Activated naive CD8-positive, alpha-beta T cell treated with anti-CD3 and anti-CD28 coated beads for 36 hours (primary cell): Measurements from ENCODE around the gene SURF2. TPM values are rescaled to one million over a fixed set of nuclear protein-coding genes. Genes with fewer than 3 reads are reported as not detected.
"Not testable (repeated sequence)": the region's sequence is repeated elsewhere in the genome, so short reads cannot be mapped to it uniquely, and the experiment has no call there.

Experiments
- DNase-seq: peaks from one replicate; pipeline ENCODE4 v3.0.0; 2021
- H3K27ac Mint-ChIP-seq: one replicate; pipeline ENCODE4 v1.8.0; 2022; ENCODE audit warnings: mild to moderate bottlenecking, moderate library complexity, mixed read lengths
- H3K27me3 Mint-ChIP-seq: one replicate; pipeline ENCODE4 v1.8.0; 2022; ENCODE audit warnings: mild to moderate bottlenecking, mixed read lengths
- H3K36me3 Mint-ChIP-seq: one replicate; pipeline ENCODE4 v1.8.0; 2021; ENCODE audit warnings: mild to moderate bottlenecking, mixed read lengths
- H3K4me1 Mint-ChIP-seq: one replicate; pipeline ENCODE4 v1.8.0; 2021; ENCODE audit warnings: mixed read lengths
- H3K4me3 Mint-ChIP-seq: one replicate; pipeline ENCODE4 v1.8.0; 2022; ENCODE audit warnings: mild to moderate bottlenecking, moderate library complexity, mixed read lengths
- H3K9me3 Mint-ChIP-seq: one replicate; pipeline ENCODE4 v1.8.0; 2022; ENCODE audit warnings: mixed read lengths
- total RNA-seq, 2 experiments: library from RNA; stranded (reverse); gene quantifications; one replicate each; pipeline ENCODE4 v1.2.3, GENCODE V29; 2021

SURF2 gene
- total RNA-seq, 2 experiments from 2014 or later = 30.7 to 32.2 TPM

DNA sequence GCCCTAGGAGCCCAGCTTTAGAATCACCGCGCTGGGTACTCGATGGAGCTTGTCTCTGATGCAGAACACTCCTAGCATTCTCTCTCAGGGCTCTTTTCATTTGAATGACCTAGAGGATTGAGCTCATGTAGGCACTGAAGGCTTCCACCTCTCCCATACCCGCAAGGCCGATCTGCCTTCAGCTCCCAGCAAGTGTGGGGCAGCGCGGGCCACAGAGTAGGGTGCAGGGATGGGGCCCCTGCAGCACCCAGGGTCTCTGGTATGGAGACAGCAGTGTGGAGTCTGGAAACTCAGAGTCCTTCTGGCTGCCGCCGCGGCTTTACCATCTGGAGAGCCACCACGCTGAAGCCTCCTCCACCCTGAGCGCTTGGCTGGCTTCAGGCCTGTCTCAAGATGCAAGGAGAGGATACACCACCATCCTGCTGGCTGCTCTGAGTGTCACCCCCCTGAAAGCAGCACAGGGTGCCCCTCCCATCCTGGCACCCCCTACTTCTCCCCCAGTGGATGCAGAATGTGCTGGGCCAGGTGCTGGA, 32.7 kb downstream of the SURF2 start:
- no peak overlapping the region for H3K27ac Mint-ChIP-seq
- H3K9me3 Mint-ChIP-seq = no peaks in the 10 kb centered on the region
- no peaks in the 10 kb centered on the region for H3K36me3 Mint-ChIP-seq
- no peaks in the 10 kb centered on the region for H3K4me1 Mint-ChIP-seq
- H3K4me3 Mint-ChIP-seq = no peak overlapping the region
- no peak for DNase-seq
- H3K27me3 Mint-ChIP-seq = no peaks in the 10 kb centered on the region

DNA sequence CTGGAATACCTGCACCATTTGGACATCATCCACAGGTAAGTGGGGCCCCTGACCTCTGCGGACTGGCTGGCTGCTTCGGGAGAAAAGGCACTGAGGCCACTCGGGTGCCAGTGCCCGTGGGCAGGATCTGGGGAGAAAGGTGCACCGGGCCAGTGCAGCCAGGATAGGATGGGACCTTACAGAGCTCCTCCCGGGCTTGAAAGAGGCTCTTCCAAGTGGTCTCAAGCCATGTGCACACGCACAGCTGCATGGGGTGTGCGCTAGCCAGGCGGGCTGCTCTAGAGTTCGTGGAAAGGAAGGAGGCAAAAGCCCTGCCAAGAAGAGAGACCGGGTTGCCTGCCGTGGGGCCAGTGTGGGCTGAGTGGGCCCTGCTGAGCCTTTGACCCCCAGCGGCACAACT, 33.2 kb downstream of the SURF2 start:
- no peaks in the 10 kb centered on the region for H3K4me1 Mint-ChIP-seq
- H3K27me3 Mint-ChIP-seq = no peaks in the 10 kb centered on the region
- no peaks in the 10 kb centered on the region for H3K9me3 Mint-ChIP-seq
- no peak overlapping the region for H3K27ac Mint-ChIP-seq
- H3K36me3 Mint-ChIP-seq = no peaks in the 10 kb centered on the region
- no peak for DNase-seq
- no peak overlapping the region for H3K4me3 Mint-ChIP-seq

DNA sequence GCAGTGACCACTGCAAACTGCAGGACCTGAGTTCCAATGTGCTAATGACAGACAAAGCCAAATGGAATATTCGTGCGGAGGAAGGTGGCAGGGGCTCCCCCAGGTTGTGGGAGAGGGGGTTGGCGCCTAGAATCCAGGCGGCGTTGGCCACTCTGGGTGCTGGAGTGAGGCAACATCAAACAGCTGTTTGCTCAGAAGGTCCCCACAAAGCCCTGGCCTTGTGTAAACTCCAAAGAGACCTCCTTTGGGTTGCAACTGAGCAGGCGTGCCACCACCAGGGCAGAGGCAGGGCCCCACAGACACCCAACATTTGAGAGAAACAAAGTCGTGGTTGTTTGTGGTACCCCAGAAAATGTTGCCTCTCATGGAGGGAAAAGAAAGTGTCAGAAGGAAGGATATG, 34.4 kb downstream of the SURF2 start:
- no peaks in the 10 kb centered on the region for H3K36me3 Mint-ChIP-seq
- no peaks in the 10 kb centered on the region for H3K27me3 Mint-ChIP-seq
- DNase-seq = no peak
- H3K27ac Mint-ChIP-seq = no peak overlapping the region
- H3K9me3 Mint-ChIP-seq = no peaks in the 10 kb centered on the region
- H3K4me3 Mint-ChIP-seq = no peak overlapping the region
- H3K4me1 Mint-ChIP-seq = no peaks in the 10 kb centered on the region

DNA sequence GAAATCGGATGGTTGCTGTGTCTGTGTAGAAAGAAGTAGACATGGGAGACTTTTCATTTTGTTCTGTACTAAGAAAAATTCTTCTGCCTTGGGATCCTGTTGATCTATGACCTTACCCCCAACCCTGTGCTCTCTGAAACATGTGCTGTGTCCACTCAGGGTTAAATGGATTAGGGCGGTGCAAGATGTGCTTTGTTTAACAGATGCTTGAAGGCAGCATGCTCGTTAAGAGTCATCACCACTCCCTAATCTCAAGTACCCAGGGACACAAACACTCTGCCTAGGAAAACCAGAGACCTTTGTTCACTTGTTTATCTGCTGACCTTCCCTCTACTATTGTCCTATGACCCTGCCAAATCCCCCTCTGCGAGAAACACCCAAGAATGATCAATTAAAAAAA, 35.1 kb downstream of the SURF2 start:
- H3K27me3 Mint-ChIP-seq, H3K4me1 Mint-ChIP-seq, H3K36me3 Mint-ChIP-seq, H3K9me3 Mint-ChIP-seq, DNase-seq, H3K4me3 Mint-ChIP-seq, H3K27ac Mint-ChIP-seq: not testable (repeated sequence)

DNA sequence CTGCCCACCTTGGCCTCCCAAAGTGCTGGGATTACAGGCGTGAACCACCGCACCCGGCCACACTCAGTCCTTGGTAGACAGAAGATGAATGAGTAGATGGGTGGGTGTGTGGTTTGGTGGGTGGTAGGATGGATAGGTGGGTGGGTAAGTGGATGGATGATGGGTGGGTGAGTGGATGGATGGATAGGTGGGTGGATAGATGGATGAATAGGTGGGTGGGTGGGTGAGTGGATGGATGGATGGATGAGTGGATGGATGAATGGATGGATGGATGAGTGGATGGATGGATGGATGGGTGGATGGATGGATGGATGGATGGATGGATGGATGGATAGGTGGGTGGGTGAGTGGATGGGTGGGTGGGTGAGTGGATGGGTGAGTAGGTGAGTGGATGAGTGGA, 36.0 kb downstream of the SURF2 start:
- H3K4me3 Mint-ChIP-seq, DNase-seq, H3K27me3 Mint-ChIP-seq, H3K36me3 Mint-ChIP-seq, H3K9me3 Mint-ChIP-seq, H3K27ac Mint-ChIP-seq, H3K4me1 Mint-ChIP-seq: not testable (repeated sequence)

DNA sequence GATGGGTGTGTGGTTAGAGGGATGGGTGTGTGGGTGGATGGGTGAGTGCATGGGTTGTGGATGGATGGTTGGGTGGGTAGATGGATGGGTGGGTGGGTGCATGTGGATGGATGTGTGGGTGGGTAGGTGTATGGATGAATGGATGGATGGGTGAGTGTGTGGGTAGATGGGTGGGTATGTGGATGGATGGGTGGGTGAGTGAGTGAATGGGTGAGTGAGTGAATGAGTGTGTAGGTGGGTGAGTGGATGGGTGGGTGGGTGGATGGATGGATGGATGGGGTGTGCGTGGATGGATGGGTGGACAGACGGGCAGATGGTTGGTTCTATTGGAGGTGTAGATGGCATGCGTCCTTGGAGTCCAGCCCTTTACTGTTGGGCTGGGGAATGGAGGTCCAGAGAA, 37.0 kb downstream of the SURF2 start:
- Mint-ChIP-seq H3K9me3 (no peaks in the 10 kb centered on the region), H3K4me1 (no peaks in the 10 kb centered on the region), H3K27me3 (no peaks in the 10 kb centered on the region), H3K27ac (no peak overlapping the region), H3K4me3 (no peak overlapping the region), H3K36me3 (no peaks in the 10 kb centered on the region)
- DNase-seq = no peak

DNA sequence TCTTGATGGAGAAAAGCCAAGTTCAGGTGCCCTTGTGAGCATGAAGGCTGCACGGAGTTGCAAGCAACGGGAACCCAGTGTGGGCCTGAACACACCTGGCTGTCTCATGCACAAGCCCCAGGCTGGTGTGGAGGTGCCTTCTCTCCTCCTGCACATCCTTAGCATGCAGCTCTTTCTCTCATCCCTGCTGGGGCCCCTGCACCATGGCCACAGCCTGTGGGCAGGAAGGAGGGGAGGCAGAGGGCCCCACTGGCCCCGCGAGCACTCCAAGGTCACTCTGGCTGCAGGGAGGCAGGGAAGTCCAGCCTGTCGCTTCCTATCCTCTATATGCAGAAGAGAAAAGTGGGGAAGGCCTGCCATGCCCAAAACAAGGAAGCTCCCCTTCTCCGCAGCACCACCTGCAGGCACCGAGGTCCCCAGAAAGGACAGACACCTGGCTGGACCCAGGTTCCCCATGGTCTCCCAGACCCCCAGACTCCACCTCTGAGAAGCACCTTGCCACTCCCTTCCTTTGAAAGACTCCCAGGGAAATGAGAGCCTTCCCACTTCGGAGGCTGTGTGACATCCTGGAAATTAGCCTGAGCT, 38.4 kb downstream of the SURF2 start:
- no peak for DNase-seq
- H3K4me1 Mint-ChIP-seq = no peaks in the 10 kb centered on the region
- no peaks in the 10 kb centered on the region for H3K9me3 Mint-ChIP-seq
- no peak overlapping the region for H3K27ac Mint-ChIP-seq
- H3K4me3 Mint-ChIP-seq = no peak overlapping the region
- no peaks in the 10 kb centered on the region for H3K36me3 Mint-ChIP-seq
- no peaks in the 10 kb centered on the region for H3K27me3 Mint-ChIP-seq

DNA sequence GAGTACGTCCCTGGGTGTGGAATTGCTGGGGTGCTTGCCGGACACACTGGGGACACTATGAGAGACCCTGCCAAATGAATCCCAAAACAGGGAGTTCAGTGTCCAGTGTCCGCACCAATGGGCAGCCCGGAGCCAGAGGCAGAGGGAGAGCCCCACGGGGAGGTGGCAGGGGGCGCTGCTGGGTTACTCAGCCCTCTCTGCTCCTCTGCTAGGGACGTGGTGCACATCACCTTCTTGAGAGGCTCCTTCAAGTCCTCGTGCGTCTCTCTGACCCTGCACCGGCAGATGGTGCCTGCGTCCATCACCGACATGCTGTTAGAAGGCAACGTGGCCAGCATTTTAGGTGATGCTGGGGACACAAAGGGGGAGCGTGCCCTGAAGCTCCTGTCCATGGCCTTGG, 40.6 kb downstream of the SURF2 start:
- H3K36me3 Mint-ChIP-seq = no peaks in the 10 kb centered on the region
- H3K27ac Mint-ChIP-seq = no peak overlapping the region
- no peaks in the 10 kb centered on the region for H3K4me1 Mint-ChIP-seq
- no peaks in the 10 kb centered on the region for H3K9me3 Mint-ChIP-seq
- no peaks in the 10 kb centered on the region for H3K27me3 Mint-ChIP-seq
- no peak overlapping the region for H3K4me3 Mint-ChIP-seq
- no peak for DNase-seq

DNA sequence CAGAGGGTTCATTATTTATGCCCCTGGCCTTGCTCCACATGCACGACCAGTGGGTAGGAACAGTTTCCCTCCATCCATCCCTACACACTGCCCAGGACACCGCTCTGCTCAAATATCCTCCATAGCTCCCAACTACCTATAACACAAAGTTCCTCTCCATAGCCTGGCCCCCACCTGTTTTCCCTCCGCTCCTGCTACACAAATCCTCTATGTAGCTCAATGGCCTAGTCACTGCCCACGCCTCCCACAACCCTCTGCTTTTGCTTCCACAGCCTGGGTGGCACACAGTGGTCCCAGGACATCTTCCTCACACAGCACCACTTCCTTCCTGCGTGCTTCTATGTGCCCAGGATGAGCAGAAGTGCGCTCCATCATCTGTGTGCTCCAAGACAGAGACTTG, 41.0 kb downstream of the SURF2 start:
- Mint-ChIP-seq H3K27me3 (no peaks in the 10 kb centered on the region), H3K4me3 (no peak overlapping the region), H3K36me3 (no peaks in the 10 kb centered on the region), H3K4me1 (no peaks in the 10 kb centered on the region), H3K27ac (no peak overlapping the region), H3K9me3 (no peaks in the 10 kb centered on the region)
- no peak for DNase-seq

DNA sequence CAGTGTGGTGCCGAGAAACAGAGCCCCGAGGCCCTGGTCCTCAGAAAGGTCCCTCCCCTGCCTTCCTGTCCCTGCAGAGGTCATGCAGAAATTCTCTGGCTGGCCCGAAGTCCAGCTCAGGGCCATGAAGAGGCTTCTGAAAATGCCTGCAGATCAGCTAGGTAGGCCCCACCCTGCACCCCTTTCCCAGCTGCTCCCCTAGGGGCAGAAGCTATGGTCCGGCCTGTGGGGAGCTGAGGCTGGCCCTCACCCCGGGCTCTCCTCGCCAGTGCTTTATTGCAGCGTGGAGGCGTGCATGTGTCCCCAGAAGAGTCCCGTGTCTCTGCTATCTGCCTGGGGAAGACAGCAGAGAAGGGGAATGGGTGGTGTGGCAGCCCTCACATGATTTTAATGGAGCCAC, 41.5 kb downstream of the SURF2 start:
- Mint-ChIP-seq H3K27ac (no peak overlapping the region), H3K4me1 (no peaks in the 10 kb centered on the region), H3K27me3 (no peaks in the 10 kb centered on the region), H3K36me3 (no peaks in the 10 kb centered on the region), H3K4me3 (no peak overlapping the region), H3K9me3 (no peaks in the 10 kb centered on the region)
- DNase-seq = no peak

DNA sequence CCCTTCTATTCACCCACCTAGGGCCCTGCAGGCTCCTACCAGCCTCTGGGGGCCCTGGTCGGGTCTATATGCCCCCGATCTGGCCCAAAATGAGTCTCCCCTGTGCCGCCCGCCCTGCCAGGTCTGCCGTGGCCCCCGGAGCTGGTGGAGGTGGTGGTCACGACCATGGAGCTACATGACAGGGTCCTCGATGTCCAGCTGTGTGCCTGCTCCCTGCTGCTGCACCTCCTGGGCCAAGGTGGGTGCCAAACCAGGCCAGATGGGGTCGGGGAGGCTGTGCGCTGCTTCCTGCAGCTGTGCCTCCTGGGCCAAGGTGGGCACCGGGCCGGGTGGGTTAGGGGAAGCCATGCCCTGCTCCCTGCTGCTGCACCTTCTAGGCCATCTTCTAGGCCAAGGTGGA, 43.9 kb downstream of the SURF2 start:
- Mint-ChIP-seq H3K36me3 (peaks cover under 1% of the 10 kb centered on the region), H3K27me3 (no peaks in the 10 kb centered on the region), H3K4me1 (peaks cover 6% of the 10 kb centered on the region), H3K4me3 (no peak overlapping the region), H3K9me3 (no peaks in the 10 kb centered on the region), H3K27ac (no peak overlapping the region)
- no peak for DNase-seq

DNA sequence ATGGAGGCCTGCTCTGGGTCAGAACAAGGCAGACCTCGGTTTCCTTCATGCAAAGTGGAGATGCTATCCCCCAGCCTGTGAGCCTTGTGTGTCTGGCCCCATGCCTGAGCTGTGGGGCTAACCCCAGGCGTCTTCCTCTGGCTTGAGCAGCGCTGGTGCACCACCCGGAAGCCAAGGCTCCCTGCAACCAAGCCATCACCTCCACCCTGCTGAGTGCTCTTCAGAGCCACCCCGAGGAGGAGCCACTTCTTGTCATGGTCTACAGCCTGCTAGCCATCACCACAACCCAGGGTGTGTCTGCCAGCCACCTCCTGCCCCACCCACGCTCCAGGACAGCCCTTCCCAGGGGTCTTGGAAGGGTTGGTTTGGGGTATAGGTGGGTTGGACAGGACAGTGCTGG, 45.2 kb downstream of the SURF2 start:
- DNase-seq = no peak
- Mint-ChIP-seq H3K4me3 (no peak overlapping the region), H3K27me3 (no peaks in the 10 kb centered on the region), H3K9me3 (no peaks in the 10 kb centered on the region), H3K36me3 (peaks cover 8% of the 10 kb centered on the region), H3K4me1 (peaks cover 6% of the 10 kb centered on the region), H3K27ac (no peak overlapping the region)

DNA sequence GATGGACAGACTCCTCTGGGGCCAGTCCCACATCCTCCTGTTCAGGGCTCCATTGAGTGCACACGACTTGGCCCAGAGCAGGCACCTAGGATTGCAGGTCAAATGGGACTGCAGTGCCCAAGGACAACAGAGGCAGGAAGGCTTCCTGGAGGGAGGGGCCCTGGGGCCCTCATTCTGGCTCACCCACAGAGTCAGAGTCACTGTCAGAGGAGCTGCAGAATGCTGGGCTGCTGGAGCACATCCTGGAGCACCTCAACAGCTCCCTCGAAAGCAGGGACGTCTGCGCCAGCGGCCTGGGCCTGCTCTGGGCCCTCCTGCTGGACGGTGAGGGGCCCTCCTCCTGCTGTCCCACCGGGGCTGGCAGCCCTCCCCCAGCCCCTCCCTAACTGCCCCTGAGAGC, 46.3 kb downstream of the SURF2 start:
- no peak for DNase-seq
- no peak overlapping the region for H3K27ac Mint-ChIP-seq

DNA sequence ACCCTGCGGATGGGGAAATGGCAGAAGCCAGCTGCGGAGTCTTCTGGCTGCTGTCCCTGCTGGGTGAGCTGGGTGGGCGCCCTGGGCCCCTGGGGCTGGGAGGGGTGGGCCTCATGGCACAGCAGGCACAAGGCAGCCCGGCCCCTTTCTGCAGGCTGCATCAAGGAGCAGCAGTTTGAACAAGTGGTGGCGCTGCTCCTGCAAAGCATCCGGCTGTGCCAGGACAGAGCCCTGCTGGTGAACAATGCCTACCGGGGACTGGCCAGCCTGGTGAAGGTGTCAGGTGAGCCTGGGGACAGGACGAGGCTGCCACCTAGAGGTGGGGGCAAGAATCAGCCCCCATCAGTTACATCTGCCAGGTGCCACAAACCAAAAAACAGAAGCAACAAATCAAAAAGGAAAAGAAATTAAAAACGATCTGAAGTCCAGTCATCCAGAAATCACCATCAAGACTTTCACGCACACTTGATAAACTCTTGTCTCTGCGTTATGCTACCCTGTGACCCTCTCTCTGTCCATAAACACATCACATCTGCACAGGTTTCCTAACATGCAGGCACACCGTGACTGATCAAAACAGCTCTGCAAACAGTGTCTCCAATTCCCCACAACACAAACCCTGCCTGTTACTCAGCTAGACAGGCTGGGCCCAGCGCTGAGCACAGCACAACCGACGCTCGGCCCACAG, 47.6 kb downstream of the SURF2 start:
- DNase-seq = peak; percentile 61
- Mint-ChIP-seq H3K36me3 (peaks cover 18% of the 10 kb centered on the region), H3K9me3 (no peaks in the 10 kb centered on the region), H3K27ac (peak overlapping the region; percentile 34), H3K4me1 (peaks cover 15% of the 10 kb centered on the region), H3K4me3 (no peak overlapping the region), H3K27me3 (no peaks in the 10 kb centered on the region)

More for the DNA sequence above, 46.3 kb downstream of the SURF2 start:
- no peaks in the 10 kb centered on the region for H3K27me3 Mint-ChIP-seq
- H3K36me3 Mint-ChIP-seq = peaks cover 17% of the 10 kb centered on the region
- H3K9me3 Mint-ChIP-seq = no peaks in the 10 kb centered on the region
- H3K4me3 Mint-ChIP-seq = no peak overlapping the region
- H3K4me1 Mint-ChIP-seq = peaks cover 14% of the 10 kb centered on the region

DNA sequence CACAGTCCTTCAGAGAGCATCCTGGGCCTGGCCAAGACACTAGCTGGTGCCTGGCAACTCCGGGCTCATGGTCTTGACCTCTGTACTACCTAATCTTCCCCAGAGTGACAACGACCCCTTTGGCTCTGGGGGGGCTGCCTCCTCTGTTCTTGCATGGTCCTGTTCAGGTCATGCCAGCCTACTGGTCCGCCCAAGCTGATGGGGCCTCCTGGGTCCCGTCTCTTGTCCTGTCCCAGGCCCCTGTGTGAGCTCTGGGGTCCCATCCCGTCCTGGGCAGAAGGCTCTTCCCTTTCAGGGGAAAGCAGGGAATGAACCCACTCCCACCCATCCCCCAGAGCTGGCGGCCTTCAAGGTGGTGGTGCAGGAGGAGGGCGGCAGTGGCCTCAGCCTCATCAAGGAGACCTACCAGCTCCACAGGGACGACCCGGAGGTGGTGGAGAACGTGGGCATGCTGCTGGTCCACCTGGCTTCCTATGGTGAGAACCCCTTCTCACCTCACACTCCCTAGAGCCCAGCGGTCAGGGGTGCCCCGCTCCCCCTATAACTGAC, 48.2 kb downstream of the SURF2 start:
- Mint-ChIP-seq H3K36me3 (peaks cover 18% of the 10 kb centered on the region), H3K27ac (no peak overlapping the region), H3K27me3 (no peaks in the 10 kb centered on the region), H3K4me3 (no peak overlapping the region), H3K9me3 (no peaks in the 10 kb centered on the region), H3K4me1 (peaks cover 15% of the 10 kb centered on the region)
- DNase-seq = no peak
